Activated B cell treated with CpG ODN at 0.5 μM for 24 hours (primary cell): ENCODE measurements around the gene LZTR1. TPM values are rescaled to one million over a fixed set of nuclear protein-coding genes. Genes with fewer than 3 reads are reported as not detected.

Experiments
- ATAC-seq: fragments of 200-7000 bp; cut with Tn5 transposase; one replicate; pipeline ENCODE4 v1.10.0; 2021; ENCODE audit warnings: low read depth, mild to moderate bottlenecking, moderate library complexity
- CTCF ChIA-PET: fragments of 350-600 bp; sonication (Branson Sonifier 250); formaldehyde crosslinking; loops from one replicate; lab custom pipeline; 2021; ENCODE audit warnings: antibody characterized with exemption; lab: Charles Lee
- POLR2A ChIA-PET: fragments of 350-600 bp; sonication (Branson Sonifier 250); formaldehyde crosslinking; loops from one replicate; lab custom pipeline; 2021; ENCODE audit warnings: antibody characterized with exemption; lab: Charles Lee
- DNase-seq: peaks from one replicate; pipeline ENCODE4 v3.0.0; 2022
- H3K27ac Mint-ChIP-seq: one replicate; pipeline ENCODE4 v1.8.0; 2020; ENCODE audit warnings: mixed read lengths
- H3K27me3 Mint-ChIP-seq: one replicate; pipeline ENCODE4 v1.8.0; 2021; ENCODE audit warnings: mixed read lengths
- H3K36me3 Mint-ChIP-seq: one replicate; pipeline ENCODE4 v1.8.0; 2021; ENCODE audit warnings: low read depth, mixed read lengths
- H3K4me1 Mint-ChIP-seq: one replicate; pipeline ENCODE4 v1.8.0; 2021; ENCODE audit warnings: mixed read lengths
- H3K4me3 Mint-ChIP-seq: one replicate; pipeline ENCODE4 v1.8.0; 2020; ENCODE audit warnings: mild to moderate bottlenecking, mixed read lengths
- H3K9me3 Mint-ChIP-seq: one replicate; pipeline ENCODE4 v1.8.0; 2020; ENCODE audit warnings: mixed read lengths
- intact Hi-C: fragments of 100-400 bp; cut with micrococcal nuclease; formaldehyde crosslinking; loops from one replicate; pipeline ENCODE4 v1.15.1; 2024
- total RNA-seq: library from RNA; stranded (reverse); gene quantifications from 2 replicates; pipeline ENCODE4 v1.2.3, GENCODE V29; 2022
- TF ChIP-seq, protein P1 (sequence below): fragments of 200-600 bp; IDR thresholded peaks from one replicate; pipeline ENCODE4 v1.8.0; 2022; ENCODE audit warnings: antibody characterized with exemption, mild to moderate bottlenecking

The LZTR1 gene
- total RNA-seq, 1 donor from 2014 or later, result 89.3 TPM

DNA sequence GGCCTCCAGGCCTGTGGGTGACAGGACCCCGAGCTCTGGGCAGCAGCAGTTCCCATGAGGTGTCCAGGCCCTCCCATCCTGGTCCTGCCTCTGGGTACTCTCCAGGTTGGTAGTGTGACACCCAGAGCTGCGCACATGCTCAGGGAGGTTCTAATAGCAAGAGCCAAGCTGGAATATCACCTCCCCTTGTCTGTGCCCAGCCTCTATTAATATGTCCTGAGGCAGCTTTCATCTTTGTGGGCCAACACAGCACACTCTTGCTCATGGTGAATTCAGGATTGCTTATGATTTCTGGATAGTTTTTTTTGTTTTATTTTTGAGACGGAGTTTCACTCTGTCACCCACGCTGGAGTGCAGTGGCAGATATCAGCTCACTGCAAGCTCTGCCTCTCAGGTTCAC is 36.2 kb downstream of the LZTR1 start:
- TF ChIP-seq, protein P1, sequence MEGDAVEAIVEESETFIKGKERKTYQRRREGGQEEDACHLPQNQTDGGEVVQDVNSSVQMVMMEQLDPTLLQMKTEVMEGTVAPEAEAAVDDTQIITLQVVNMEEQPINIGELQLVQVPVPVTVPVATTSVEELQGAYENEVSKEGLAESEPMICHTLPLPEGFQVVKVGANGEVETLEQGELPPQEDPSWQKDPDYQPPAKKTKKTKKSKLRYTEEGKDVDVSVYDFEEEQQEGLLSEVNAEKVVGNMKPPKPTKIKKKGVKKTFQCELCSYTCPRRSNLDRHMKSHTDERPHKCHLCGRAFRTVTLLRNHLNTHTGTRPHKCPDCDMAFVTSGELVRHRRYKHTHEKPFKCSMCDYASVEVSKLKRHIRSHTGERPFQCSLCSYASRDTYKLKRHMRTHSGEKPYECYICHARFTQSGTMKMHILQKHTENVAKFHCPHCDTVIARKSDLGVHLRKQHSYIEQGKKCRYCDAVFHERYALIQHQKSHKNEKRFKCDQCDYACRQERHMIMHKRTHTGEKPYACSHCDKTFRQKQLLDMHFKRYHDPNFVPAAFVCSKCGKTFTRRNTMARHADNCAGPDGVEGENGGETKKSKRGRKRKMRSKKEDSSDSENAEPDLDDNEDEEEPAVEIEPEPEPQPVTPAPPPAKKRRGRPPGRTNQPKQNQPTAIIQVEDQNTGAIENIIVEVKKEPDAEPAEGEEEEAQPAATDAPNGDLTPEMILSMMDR, result no peak
- intact Hi-C loops, result no loop called here
- ChIA-PET CTCF (no interaction called here), POLR2A (no interaction called here)
- Mint-ChIP-seq H3K4me1 (peaks cover 25% of the 10 kb centered on the region), H3K36me3 (no peaks in the 10 kb centered on the region), H3K27ac (no peak overlapping the region), H3K9me3 (no peaks in the 10 kb centered on the region), H3K27me3 (peaks cover 5% of the 10 kb centered on the region), H3K4me3 (no peak overlapping the region)
- DNase-seq (no peak), ATAC-seq (no peak)

DNA sequence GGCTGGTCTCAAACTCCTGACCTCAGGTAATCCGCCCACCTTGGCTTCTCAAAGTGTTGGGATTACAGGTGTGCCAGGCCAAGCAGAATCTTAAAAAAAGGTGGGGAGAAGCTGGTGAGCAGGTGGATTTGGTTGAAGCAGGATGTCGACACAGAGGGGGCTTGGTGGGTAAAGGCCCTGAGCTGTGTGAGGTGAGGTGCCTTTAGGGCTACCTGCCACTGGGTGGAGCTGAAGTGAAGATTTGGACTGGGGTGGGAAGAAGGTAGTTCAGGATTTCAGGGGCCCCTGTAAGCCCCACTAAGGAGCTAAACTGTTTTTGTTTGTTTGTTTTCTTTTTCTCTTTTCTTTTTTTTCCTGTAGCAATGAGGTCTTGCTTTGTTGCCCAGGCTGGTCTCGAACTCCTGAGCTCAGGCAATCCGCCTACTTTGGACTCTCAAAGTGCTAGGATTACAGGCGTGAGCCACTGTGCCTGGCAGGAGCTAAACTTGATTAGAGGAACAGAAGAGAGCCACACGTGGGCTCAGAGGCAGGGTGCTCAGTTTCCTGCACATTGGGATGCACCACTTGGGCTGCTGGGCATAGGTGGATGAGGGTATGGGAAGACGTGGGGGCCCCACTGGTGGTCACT is 38.8 kb downstream of the LZTR1 start:
- Mint-ChIP-seq H3K36me3 (no peaks in the 10 kb centered on the region), H3K9me3 (no peaks in the 10 kb centered on the region), H3K27me3 (peaks cover 5% of the 10 kb centered on the region), H3K27ac (no peak overlapping the region), H3K4me3 (no peak overlapping the region), H3K4me1 (peaks cover 5% of the 10 kb centered on the region)
- POLR2A ChIA-PET, result no interaction called here
- no peak for DNase-seq
- ATAC-seq, result peak; percentile 61
- TF ChIP-seq, protein P1, result no peak
- intact Hi-C loops, result no loop called here
- CTCF ChIA-PET, result interaction anchor here (1.0 kb wide), 2 partner anchors 81 to 564 kb away, joined by 3 read pairs; no protein-coding TSS in a partner anchor

DNA sequence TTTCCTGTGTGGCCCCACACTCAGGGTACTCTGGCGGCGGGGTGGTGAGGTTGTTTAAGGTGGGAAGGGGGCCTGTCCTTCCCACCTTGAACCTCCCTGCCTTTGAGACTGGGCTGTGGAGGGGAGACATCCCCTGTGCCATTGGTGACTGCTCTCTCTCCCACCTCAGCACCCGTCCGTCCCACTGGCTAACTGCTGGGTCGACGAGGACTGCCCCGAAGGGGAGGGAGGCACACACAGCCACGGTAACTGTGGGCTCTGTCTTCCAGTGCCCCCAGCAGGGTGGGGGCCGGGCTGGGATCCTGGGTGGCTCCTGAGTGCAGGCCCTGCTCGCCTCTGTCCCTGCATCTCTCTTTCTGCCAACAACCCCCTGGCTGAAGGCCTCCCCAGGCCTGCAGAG is 40.4 kb downstream of the LZTR1 start:
- ATAC-seq (no peak), DNase-seq (no peak)
- TF ChIP-seq, protein P1, result no peak
- Mint-ChIP-seq H3K9me3 (no peaks in the 10 kb centered on the region), H3K36me3 (no peaks in the 10 kb centered on the region), H3K4me3 (no peak overlapping the region), H3K4me1 (peaks cover 3% of the 10 kb centered on the region), H3K27ac (no peak overlapping the region), H3K27me3 (peaks cover 5% of the 10 kb centered on the region)
- CTCF ChIA-PET, result no interaction called here
- intact Hi-C loops, result no loop called here
- POLR2A ChIA-PET, result no interaction called here

DNA sequence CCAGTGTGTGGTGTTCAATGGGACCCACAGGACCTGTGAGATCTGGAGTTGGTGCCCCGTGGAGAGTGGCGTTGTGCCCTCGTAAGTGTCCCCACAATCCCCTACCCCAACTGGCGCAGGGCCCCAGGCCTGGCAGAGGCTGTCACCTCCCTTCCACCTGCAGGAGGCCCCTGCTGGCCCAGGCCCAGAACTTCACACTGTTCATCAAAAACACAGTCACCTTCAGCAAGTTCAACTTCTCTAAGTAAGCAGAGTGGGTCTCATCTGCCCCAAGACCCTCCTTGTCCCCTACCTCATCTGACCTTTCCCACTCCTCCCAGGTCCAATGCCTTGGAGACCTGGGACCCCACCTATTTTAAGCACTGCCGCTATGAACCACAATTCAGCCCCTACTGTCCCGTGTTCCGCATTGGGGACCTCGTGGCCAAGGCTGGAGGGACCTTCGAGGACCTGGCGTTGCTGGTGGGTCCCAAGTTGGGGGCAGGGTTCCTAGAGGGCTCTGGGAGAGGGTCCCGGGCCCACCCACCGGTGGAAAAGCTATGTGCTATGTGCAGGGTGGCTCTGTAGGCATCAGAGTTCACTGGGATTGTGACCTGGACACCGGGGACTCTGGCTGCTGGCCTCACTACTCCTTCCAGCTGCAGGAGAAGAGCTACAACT is 41.0 kb downstream of the LZTR1 start:
- CTCF ChIA-PET, result no interaction called here

DNA sequence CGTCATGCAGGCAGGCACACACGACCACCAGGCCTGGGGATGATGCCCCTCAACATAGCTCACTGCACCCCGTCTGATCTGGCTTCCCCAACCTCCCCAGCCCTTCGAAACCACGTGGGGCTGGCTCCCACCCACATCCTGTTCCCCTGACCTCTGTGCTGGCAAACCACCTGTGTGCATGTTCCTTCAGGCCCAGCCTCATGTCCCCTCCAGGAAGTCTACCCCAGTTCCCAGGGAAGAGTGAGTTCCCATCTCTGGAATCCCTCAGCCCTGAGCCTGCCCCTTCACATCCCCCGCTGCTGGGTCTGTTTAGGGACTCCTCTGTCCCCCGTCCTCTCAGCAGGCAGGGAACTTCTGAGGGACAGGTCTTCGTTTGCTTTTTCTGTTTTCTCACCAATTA is 43.2 kb downstream of the LZTR1 start:
- TF ChIP-seq, protein P1, result no peak
- peaks cover 3% of the 10 kb centered on the region for H3K4me1 Mint-ChIP-seq
- H3K4me3 Mint-ChIP-seq, result no peak overlapping the region
- no peaks in the 10 kb centered on the region for H3K9me3 Mint-ChIP-seq
- DNase-seq, result no peak
- intact Hi-C loops, result no loop called here
- no peak overlapping the region for H3K27ac Mint-ChIP-seq
- ChIA-PET CTCF (no interaction called here), POLR2A (no interaction called here)
- ATAC-seq, result no peak
- H3K27me3 Mint-ChIP-seq, result peaks cover 10% of the 10 kb centered on the region
- no peaks in the 10 kb centered on the region for H3K36me3 Mint-ChIP-seq

More for the DNA sequence above, 41.0 kb downstream of the LZTR1 start:
- H3K4me3 Mint-ChIP-seq, result no peak overlapping the region
- TF ChIP-seq, protein P1, result no peak
- POLR2A ChIA-PET, result no interaction called here
- H3K27me3 Mint-ChIP-seq, result peaks cover 5% of the 10 kb centered on the region
- DNase-seq (no peak), ATAC-seq (no peak)
- H3K36me3 Mint-ChIP-seq, result no peaks in the 10 kb centered on the region
- no peaks in the 10 kb centered on the region for H3K9me3 Mint-ChIP-seq
- H3K27ac Mint-ChIP-seq, result no peak overlapping the region
- H3K4me1 Mint-ChIP-seq, result peaks cover 3% of the 10 kb centered on the region
- intact Hi-C loops, result no loop called here
